Measurements from ENCODE around the gene MMUT.
"Not testable (repeated sequence)": the region's sequence is repeated elsewhere in the genome, so short reads cannot be mapped to it uniquely, and the experiment has no call there.

Gene MMUT

GRCh38 chr6:49479308-49479970 lies 16.4 kb upstream of the MMUT start:
- H3K27ac ChIP-seq (ENCODE audit: low read depth, low read length, severe bottlenecking) = no peak overlapping the region
- H3K36me3 ChIP-seq (ENCODE audit: control insufficient read depth, insufficient read depth, low read length) = peaks cover 5% of the 10 kb centered on the region
- 100% methylated on average over 1 of the region's 3 CpGs for whole genome bisulfite sequencing, 2 experiments (ENCODE audit: insufficient coverage in 2 of 2)

GRCh38 chr6:49476564-49476963 lies 13.5 kb upstream of the MMUT start:
- H3K36me3 ChIP-seq (ENCODE audit: control insufficient read depth, insufficient read depth, low read length) = peaks cover 17% of the 10 kb centered on the region
- not testable (repeated sequence) for H3K4me3 ChIP-seq (ENCODE audit: extremely low read depth, insufficient read depth, low read length, poor library complexity, severe bottlenecking); H3K4me1 ChIP-seq (ENCODE audit: control insufficient read depth, insufficient read depth, low read length, poor library complexity, severe bottlenecking); H3K9me3 ChIP-seq (ENCODE audit: control insufficient read depth, low read length); H3K27ac ChIP-seq (ENCODE audit: low read depth, low read length, severe bottlenecking)
- no CpG with 5 or more reads among the region's 2 CpGs for WGBS, 2 experiments (ENCODE audit: insufficient coverage in 2 of 2)

More at GRCh38 chr6:49479308-49479970, 16.4 kb upstream of the MMUT start:
- H3K4me1 ChIP-seq (ENCODE audit: control insufficient read depth, insufficient read depth, low read length, poor library complexity, severe bottlenecking) = no peaks in the 10 kb centered on the region
- H3K4me3 ChIP-seq (ENCODE audit: extremely low read depth, insufficient read depth, low read length, poor library complexity, severe bottlenecking) = no peak overlapping the region
- no peaks in the 10 kb centered on the region for H3K9me3 ChIP-seq (ENCODE audit: control insufficient read depth, low read length)

- H3K36me3 ChIP-seq (ENCODE audit: control insufficient read depth, insufficient read depth, low read length) = peaks cover 10% of the 10 kb centered on the region
- H3K4me1 ChIP-seq (ENCODE audit: control insufficient read depth, insufficient read depth, low read length, poor library complexity, severe bottlenecking) = peaks cover 3% of the 10 kb centered on the region
Measured at GRCh38 chr6:49468042-49468441, 5.0 kb upstream of the MMUT start.

GRCh38 chr6:49464691-49465090 lies 1.6 kb upstream of the MMUT start:
- Histone ChIP-seq H3K36me3 (ENCODE audit: control insufficient read depth, insufficient read depth, low read length) (no peaks in the 10 kb centered on the region), H3K9me3 (ENCODE audit: control insufficient read depth, low read length) (no peaks in the 10 kb centered on the region), H3K4me1 (ENCODE audit: control insufficient read depth, insufficient read depth, low read length, poor library complexity, severe bottlenecking) (peaks cover 3% of the 10 kb centered on the region), H3K4me3 (ENCODE audit: extremely low read depth, insufficient read depth, low read length, poor library complexity, severe bottlenecking) (no peak overlapping the region), H3K27ac (ENCODE audit: low read depth, low read length, severe bottlenecking) (no peak overlapping the region)
- 100% methylated on average over 1 to 2 of the region's 2 CpGs for WGBS, 2 experiments (ENCODE audit: insufficient coverage in 2 of 2)

More at GRCh38 chr6:49468042-49468441, 5.0 kb upstream of the MMUT start:
- Histone ChIP-seq H3K9me3 (ENCODE audit: control insufficient read depth, low read length) (no peaks in the 10 kb centered on the region), H3K4me3 (ENCODE audit: extremely low read depth, insufficient read depth, low read length, poor library complexity, severe bottlenecking) (no peak overlapping the region), H3K27ac (ENCODE audit: low read depth, low read length, severe bottlenecking) (no peak overlapping the region)
- WGBS, 2 experiments (ENCODE audit: insufficient coverage in 2 of 2) = 96 to 98% methylated on average over 5 to 8 of the region's 9 CpGs

DNA sequence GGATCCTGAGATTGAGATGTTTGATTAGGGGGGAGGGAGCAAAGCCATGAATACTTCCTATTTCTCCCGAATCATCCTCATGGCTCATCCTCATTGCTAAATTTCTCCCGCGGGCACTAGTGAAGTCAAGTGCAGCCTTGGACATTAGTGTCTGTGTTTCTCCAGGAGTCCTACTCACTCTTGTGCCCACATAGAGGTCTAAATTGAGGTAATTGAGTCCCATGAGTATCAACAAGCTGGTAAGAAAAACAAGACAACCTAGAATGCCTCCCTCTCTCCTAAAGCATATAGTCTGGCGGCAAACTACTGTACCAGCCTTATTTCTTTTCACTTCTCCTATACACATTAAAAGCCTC lies 537 bp upstream of the MMUT start:
- H3K36me3 ChIP-seq (ENCODE audit: control insufficient read depth, insufficient read depth, low read length) = peaks cover 4% of the 10 kb centered on the region
- H3K9me3 ChIP-seq (ENCODE audit: control insufficient read depth, low read length) = no peaks in the 10 kb centered on the region
- peaks cover 3% of the 10 kb centered on the region for H3K4me1 ChIP-seq (ENCODE audit: control insufficient read depth, insufficient read depth, low read length, poor library complexity, severe bottlenecking)
- peak overlapping the region; percentile 70 for H3K4me3 ChIP-seq (ENCODE audit: extremely low read depth, insufficient read depth, low read length, poor library complexity, severe bottlenecking)
- H3K27ac ChIP-seq (ENCODE audit: low read depth, low read length, severe bottlenecking) = peak overlapping the region; percentile 71
- WGBS, 2 experiments (ENCODE audit: insufficient coverage in 2 of 2) = 0% methylated on average over 1 of the region's 4 CpGs

DNA sequence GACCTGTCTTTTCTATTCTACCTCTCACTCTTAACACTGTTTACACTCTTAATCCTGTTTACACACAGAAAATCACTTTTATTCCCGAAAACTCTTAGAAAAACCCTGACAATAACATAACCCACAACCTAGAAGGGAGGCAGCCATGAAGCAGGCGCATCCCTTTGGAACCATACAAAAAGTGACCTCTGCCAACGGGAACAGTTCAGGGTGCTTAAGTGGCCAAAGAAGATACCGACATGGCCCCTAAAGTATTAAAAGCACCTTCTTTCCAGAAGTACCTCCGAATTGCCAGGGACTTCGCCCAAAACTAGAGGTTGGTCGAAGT lies 490 bp downstream of the MMUT start:
- Histone ChIP-seq H3K36me3 (ENCODE audit: control insufficient read depth, insufficient read depth, low read length) (peaks cover 4% of the 10 kb centered on the region), H3K9me3 (ENCODE audit: control insufficient read depth, low read length) (no peaks in the 10 kb centered on the region), H3K4me1 (ENCODE audit: control insufficient read depth, insufficient read depth, low read length, poor library complexity, severe bottlenecking) (peaks cover 3% of the 10 kb centered on the region), H3K4me3 (ENCODE audit: extremely low read depth, insufficient read depth, low read length, poor library complexity, severe bottlenecking) (peak overlapping the region; percentile 70), H3K27ac (ENCODE audit: low read depth, low read length, severe bottlenecking) (peak overlapping the region; percentile 68)
- WGBS, 2 experiments (ENCODE audit: insufficient coverage in 2 of 2) = 7 to 14% methylated on average over 5 to 7 of the region's 7 CpGs

DNA sequence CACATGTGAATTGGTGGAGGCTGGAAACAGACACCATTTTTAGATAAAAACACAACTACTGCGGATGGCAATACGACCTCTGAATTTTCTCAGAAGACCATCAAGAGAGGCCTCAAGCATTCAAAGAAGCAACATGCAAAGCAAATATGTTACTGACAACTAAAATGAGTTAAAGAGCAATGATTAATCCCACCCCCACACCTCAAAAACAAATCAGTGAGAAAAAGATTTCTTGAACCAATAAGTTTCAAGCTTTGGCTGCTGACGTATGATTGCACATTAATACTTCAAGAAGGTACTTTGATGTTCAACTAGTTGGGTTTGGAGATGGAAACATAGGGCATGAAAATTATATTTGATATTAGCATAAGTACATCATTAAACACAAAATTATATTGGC lies 982 bp downstream of the MMUT start:
- H3K36me3 ChIP-seq (ENCODE audit: control insufficient read depth, insufficient read depth, low read length) = peaks cover 4% of the 10 kb centered on the region
- H3K4me3 ChIP-seq (ENCODE audit: extremely low read depth, insufficient read depth, low read length, poor library complexity, severe bottlenecking) = peak overlapping the region; percentile 70
- no peak overlapping the region for H3K27ac ChIP-seq (ENCODE audit: low read depth, low read length, severe bottlenecking)
- WGBS, 2 experiments (ENCODE audit: insufficient coverage in 2 of 2) = 93 to 100% methylated on average over 1 to 2 of the region's 3 CpGs
- H3K4me1 ChIP-seq (ENCODE audit: control insufficient read depth, insufficient read depth, low read length, poor library complexity, severe bottlenecking) = peaks cover 3% of the 10 kb centered on the region
- H3K9me3 ChIP-seq (ENCODE audit: control insufficient read depth, low read length) = no peaks in the 10 kb centered on the region

DNA sequence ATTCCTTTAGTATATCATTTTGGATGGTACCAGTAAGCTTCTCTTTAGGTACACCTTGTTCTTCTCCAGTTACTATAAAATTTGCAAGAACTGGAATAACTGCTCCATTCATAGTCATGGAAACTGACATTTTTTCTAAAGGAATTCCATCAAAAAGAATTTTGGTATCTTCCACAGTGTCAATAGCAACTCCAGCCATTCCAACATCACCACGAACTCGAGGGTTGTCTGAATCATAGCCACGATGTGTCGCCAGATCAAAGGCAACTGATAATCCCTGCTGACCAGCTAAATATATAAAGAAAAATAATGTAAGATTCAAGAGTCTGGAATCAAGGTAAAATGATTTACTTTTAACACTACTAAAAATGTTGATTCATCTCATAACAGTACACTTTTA lies 5.3 kb downstream of the MMUT start:
- WGBS, 2 experiments (ENCODE audit: insufficient coverage in 2 of 2) = 70% methylated on average over 2 of the region's 4 CpGs; no CpG with 5 or more reads in 1 of the 2 experiments
- peaks cover 14% of the 10 kb centered on the region for H3K36me3 ChIP-seq (ENCODE audit: control insufficient read depth, insufficient read depth, low read length)

GRCh38 chr6:49454787-49455709 lies 8.0 kb downstream of the MMUT start:
- Histone ChIP-seq H3K36me3 (ENCODE audit: control insufficient read depth, insufficient read depth, low read length) (peaks cover 18% of the 10 kb centered on the region), H3K4me3 (ENCODE audit: extremely low read depth, insufficient read depth, low read length, poor library complexity, severe bottlenecking) (no peak overlapping the region), H3K4me1 (ENCODE audit: control insufficient read depth, insufficient read depth, low read length, poor library complexity, severe bottlenecking) (no peaks in the 10 kb centered on the region), H3K27ac (ENCODE audit: low read depth, low read length, severe bottlenecking) (no peak overlapping the region), H3K9me3 (ENCODE audit: control insufficient read depth, low read length) (no peaks in the 10 kb centered on the region)
- no CpG with 5 or more reads among the region's 3 CpGs for WGBS, 2 experiments (ENCODE audit: insufficient coverage in 2 of 2)

More for the DNA sequence above, 5.3 kb downstream of the MMUT start:
- H3K27ac ChIP-seq (ENCODE audit: low read depth, low read length, severe bottlenecking) = no peak overlapping the region
- H3K9me3 ChIP-seq (ENCODE audit: control insufficient read depth, low read length) = no peaks in the 10 kb centered on the region
- no peaks in the 10 kb centered on the region for H3K4me1 ChIP-seq (ENCODE audit: control insufficient read depth, insufficient read depth, low read length, poor library complexity, severe bottlenecking)
- H3K4me3 ChIP-seq (ENCODE audit: extremely low read depth, insufficient read depth, low read length, poor library complexity, severe bottlenecking) = no peak overlapping the region

- Histone ChIP-seq H3K4me1 (ENCODE audit: control insufficient read depth, insufficient read depth, low read length, poor library complexity, severe bottlenecking) (no peaks in the 10 kb centered on the region), H3K36me3 (ENCODE audit: control insufficient read depth, insufficient read depth, low read length) (peaks cover 14% of the 10 kb centered on the region), H3K27ac (ENCODE audit: low read depth, low read length, severe bottlenecking) (no peak overlapping the region), H3K9me3 (ENCODE audit: control insufficient read depth, low read length) (no peaks in the 10 kb centered on the region), H3K4me3 (ENCODE audit: extremely low read depth, insufficient read depth, low read length, poor library complexity, severe bottlenecking) (no peak overlapping the region)
- no CpG with 5 or more reads among the region's 2 CpGs for WGBS, 2 experiments (ENCODE audit: insufficient coverage in 2 of 2)
Measured at GRCh38 chr6:49453221-49453620, 9.8 kb downstream of the MMUT start.

DNA sequence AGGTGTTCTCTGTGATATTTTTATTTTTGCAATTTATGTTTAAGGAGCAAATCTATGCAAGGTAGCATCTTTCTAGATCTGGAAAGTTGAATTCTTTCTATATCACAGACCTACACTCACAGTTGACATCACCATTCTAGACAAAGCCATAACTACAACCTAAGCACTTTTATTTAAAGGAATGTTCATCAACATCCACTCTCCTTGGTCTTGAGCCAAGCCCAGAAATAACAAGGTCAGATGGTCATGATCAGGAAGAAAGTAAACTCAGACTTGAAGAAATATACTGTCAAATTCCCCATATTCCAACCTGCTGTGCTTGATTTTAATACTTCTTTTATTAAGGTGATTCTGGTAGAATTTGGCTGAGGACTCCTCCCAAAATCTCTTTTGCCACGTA lies 32.2 kb downstream of the MMUT start:
- no CpG with 5 or more reads among the region's 1 CpG for WGBS, 2 experiments (ENCODE audit: insufficient coverage in 2 of 2)
- Histone ChIP-seq H3K9me3 (ENCODE audit: control insufficient read depth, low read length) (no peaks in the 10 kb centered on the region), H3K4me1 (ENCODE audit: control insufficient read depth, insufficient read depth, low read length, poor library complexity, severe bottlenecking) (no peaks in the 10 kb centered on the region), H3K36me3 (ENCODE audit: control insufficient read depth, insufficient read depth, low read length) (peaks cover 14% of the 10 kb centered on the region), H3K27ac (ENCODE audit: low read depth, low read length, severe bottlenecking) (no peak overlapping the region), H3K4me3 (ENCODE audit: extremely low read depth, insufficient read depth, low read length, poor library complexity, severe bottlenecking) (no peak overlapping the region)

Data from mesodermal cell (in vitro differentiated cells).